Common myeloid progenitor, CD34-positive (primary cell): ENCODE measurements around the gene MROH2A.

Experiments used
- CTCF ChIA-PET: fragments of 350-600 bp; sonication (Branson Sonifier 250); formaldehyde crosslinking; loops from one replicate; lab custom pipeline; 2021; ENCODE audit warnings: antibody characterized with exemption; lab: Charles Lee
- POLR2A ChIA-PET: fragments of 350-600 bp; sonication (Branson Sonifier 250); formaldehyde crosslinking; loops from one replicate; lab custom pipeline; 2021; ENCODE audit warnings: antibody characterized with exemption; lab: Charles Lee
- DNase-seq, 3 donors: peaks; one replicate each; pipeline versions ENCODE4 v3.0.0 to v3.0.0-alpha.2; 2013
- H3K27ac ChIP-seq, 2 experiments: 1 replicate in 1 of 2; 2 replicates in 1 of 2; pipeline ENCODE4 v1.7.0; 2013; ENCODE audit warnings: inconsistent platforms in 2 of 2, low read length in 2 of 2, mild to moderate bottlenecking in 2 of 2, low read depth in 1 of 2, moderate library complexity in 1 of 2; ENCODE audit not compliant: severe bottlenecking in 2 of 2, insufficient read depth in 1 of 2, poor library complexity in 1 of 2
- H3K27me3 ChIP-seq, 5 experiments: replicated peaks in 2 of 5; 1 replicate in 3 of 5; 2 replicates in 2 of 5; pipeline versions ENCODE4 v1.6.1 to v1.7.0; 2013; ENCODE audit warnings: low read length in 4 of 5, mild to moderate bottlenecking in 2 of 5, moderate library complexity in 2 of 5, inconsistent platforms in 1 of 5; ENCODE audit not compliant: insufficient read depth in 5 of 5, control insufficient read depth in 4 of 5
- H3K36me3 ChIP-seq, 4 experiments: 1 replicate in 2 of 4; 2 replicates in 2 of 4; pipeline versions ENCODE4 v1.6.1 to v1.7.0; 2013; ENCODE audit warnings: low read length in 3 of 4, control low read depth in 1 of 4, mild to moderate bottlenecking in 1 of 4; ENCODE audit not compliant: control insufficient read depth in 4 of 4, insufficient read depth in 4 of 4
- H3K4me1 ChIP-seq, 4 experiments: 1 replicate in 3 of 4; 2 replicates in 1 of 4; pipeline versions ENCODE4 v1.6.1 to v1.7.1; 2013; ENCODE audit warnings: low read length in 3 of 4, mild to moderate bottlenecking in 3 of 4, control low read depth in 1 of 4, inconsistent platforms in 1 of 4, moderate library complexity in 1 of 4; ENCODE audit not compliant: control insufficient read depth in 4 of 4, insufficient read depth in 4 of 4; ENCODE audit errors: control extremely low read depth in 1 of 4
- H3K4me3 ChIP-seq, 7 experiments: 1 replicate in 4 of 7; 2 replicates in 3 of 7; pipeline versions ENCODE4 v1.5.1 to v1.7.0; 2013; ENCODE audit warnings: mild to moderate bottlenecking in 7 of 7, low read length in 6 of 7, moderate library complexity in 6 of 7, inconsistent platforms in 2 of 7, low read depth in 2 of 7, control low read depth in 1 of 7; ENCODE audit not compliant: insufficient read depth in 4 of 7, control insufficient read depth in 1 of 7; ENCODE audit errors: extremely low read depth in 1 of 7
- H3K9me3 ChIP-seq, 5 experiments: 1 replicate in 4 of 5; 2 replicates in 1 of 5; pipeline versions ENCODE4 v1.6.1 to v1.7.1; 2013; ENCODE audit warnings: low read length in 4 of 5, mild to moderate bottlenecking in 2 of 5, inconsistent platforms in 1 of 5, low read depth in 1 of 5, moderate library complexity in 1 of 5; ENCODE audit not compliant: control insufficient read depth in 4 of 5, insufficient read depth in 2 of 5; ENCODE audit errors: control extremely low read depth in 1 of 5
- WGBS: methylation state at CpG from one replicate; pipeline ENCODE4 v1.1.5; 2013; ENCODE audit not compliant: insufficient coverage; 5-methylcytosine and 5-hydroxymethylcytosine counted together

The MROH2A gene

GRCh38 chr2:233836359-233836758 is 58.2 kb downstream of the MROH2A start:
- WGBS = 100% methylated on average over 1 of the region's 7 CpGs
- ChIA-PET POLR2A (no interaction called here), CTCF (no interaction called here)
- Histone ChIP-seq H3K4me1 (no peaks in the 10 kb centered on the region), H3K9me3 (no peaks in the 10 kb centered on the region), H3K36me3 (peaks cover 21 to 68% (median 43%) of the 10 kb centered on the region in 4 experiments), H3K27ac (no peak overlapping the region), H3K4me3 (no peak overlapping the region), H3K27me3 (no peaks in the 10 kb centered on the region)
- no peak for DNase-seq

GRCh38 chr2:233837694-233838229 is 59.6 kb downstream of the MROH2A start:
- Histone ChIP-seq H3K4me1 (no peaks in the 10 kb centered on the region), H3K27ac (no peak overlapping the region), H3K36me3 (peaks cover 26 to 82% (median 53%) of the 10 kb centered on the region in 4 experiments), H3K9me3 (no peaks in the 10 kb centered on the region), H3K4me3 (no peak overlapping the region), H3K27me3 (no peaks in the 10 kb centered on the region)
- no peak for DNase-seq
- ChIA-PET CTCF (no interaction called here), POLR2A (no interaction called here)
- WGBS = 97% methylated on average over 5 of the region's 9 CpGs

- Histone ChIP-seq H3K36me3 (peaks cover 26 to 87% (median 56%) of the 10 kb centered on the region in 4 experiments), H3K4me1 (no peaks in the 10 kb centered on the region), H3K9me3 (no peaks in the 10 kb centered on the region), H3K27ac (no peak overlapping the region), H3K27me3 (no peaks in the 10 kb centered on the region), H3K4me3 (no peak overlapping the region)
- WGBS = 88% methylated on average over 5 of the region's 7 CpGs
- POLR2A ChIA-PET = no interaction called here
- DNase-seq = no peak
- CTCF ChIA-PET = no interaction called here
Observed at GRCh38 chr2:233838251-233838650, 60.1 kb downstream of the MROH2A start.

- 98% methylated on average over 11 of the region's 12 CpGs for WGBS
- H3K4me3 ChIP-seq = no peak overlapping the region
- POLR2A ChIA-PET = no interaction called here
- no peaks in the 10 kb centered on the region for H3K4me1 ChIP-seq
- no peak for DNase-seq
- no peaks in the 10 kb centered on the region for H3K9me3 ChIP-seq
- H3K27ac ChIP-seq = no peak overlapping the region
- H3K27me3 ChIP-seq = no peaks in the 10 kb centered on the region
- H3K36me3 ChIP-seq = peaks cover 29 to 93% (median 60%) of the 10 kb centered on the region in 4 experiments
- CTCF ChIA-PET = no interaction called here
Observed at GRCh38 chr2:233838726-233839446, 60.8 kb downstream of the MROH2A start.

- Histone ChIP-seq H3K9me3 (no peaks in the 10 kb centered on the region), H3K4me1 (no peaks in the 10 kb centered on the region), H3K36me3 (peaks cover 29 to 94% (median 63%) of the 10 kb centered on the region in 4 experiments), H3K4me3 (no peak overlapping the region), H3K27me3 (no peaks in the 10 kb centered on the region), H3K27ac (no peak overlapping the region)
- 98% methylated on average over 8 of the region's 10 CpGs for WGBS
- DNase-seq = no peak
- CTCF ChIA-PET = no interaction called here
- POLR2A ChIA-PET = no interaction called here
Observed at GRCh38 chr2:233839447-233839820, 61.3 kb downstream of the MROH2A start.

- Histone ChIP-seq H3K36me3 (peaks cover 33 to 95% (median 65%) of the 10 kb centered on the region in 4 experiments), H3K4me1 (no peaks in the 10 kb centered on the region), H3K4me3 (no peak overlapping the region), H3K27ac (no peak overlapping the region), H3K27me3 (no peaks in the 10 kb centered on the region), H3K9me3 (no peaks in the 10 kb centered on the region)
- DNase-seq = no peak
- POLR2A ChIA-PET = no interaction called here
- WGBS = 94% methylated on average over 7 of the region's 9 CpGs
- CTCF ChIA-PET = no interaction called here
Observed at GRCh38 chr2:233840520-233840919, 62.4 kb downstream of the MROH2A start.

GRCh38 chr2:233841183-233841582 is 63.1 kb downstream of the MROH2A start:
- no peaks in the 10 kb centered on the region for H3K9me3 ChIP-seq
- no peak for DNase-seq
- 98% methylated on average over 8 of the region's 11 CpGs for WGBS
- POLR2A ChIA-PET = no interaction called here
- no peak overlapping the region for H3K4me3 ChIP-seq
- H3K27me3 ChIP-seq = no peaks in the 10 kb centered on the region
- peaks cover 31 to 95% (median 63%) of the 10 kb centered on the region in 4 experiments for H3K36me3 ChIP-seq
- H3K4me1 ChIP-seq = no peaks in the 10 kb centered on the region
- CTCF ChIA-PET = interaction anchor here (2.2 kb wide), 1 partner anchor 16 kb away, joined by 5 read pairs; no protein-coding TSS in a partner anchor
- H3K27ac ChIP-seq = no peak overlapping the region
